Measurements from ENCODE around the gene HHIPL1.

GRCh38 chr14:99718811-99719192, 73.9 kb downstream of the HHIPL1 start:
- TF ChIP-seq CTCF (conservative IDR thresholded peaks at IDR 0.05; ENCODE audit: low read length) (no peak), EZH2phosphoT487 (IDR thresholded peaks at IDR 0.05; ENCODE audit: borderline replicate concordance, low read depth, low read length) (no peak)
